HepG2 (cell line): Measurements from ENCODE around the gene PPP4R4. TPM values are rescaled to one million over a fixed set of nuclear protein-coding genes. Genes with fewer than 3 reads are reported as not detected.

Source experiments
- DPF2 ChIP-seq: sonication (generic); formaldehyde crosslinking; IDR thresholded peaks from 2 replicates; pipeline ENCODE4 v1.4.0; 2020; ENCODE audit warnings: mild to moderate bottlenecking, low read depth, missing genetic modification reagents, borderline replicate concordance
- FOXO4 ChIP-seq: sonication (generic); formaldehyde crosslinking; conservative IDR thresholded peaks from 2 replicates; pipeline ENCODE4 v1.8.1; 2023; ENCODE audit warnings: missing genetic modification reagents
- MAZ ChIP-seq, 2 experiments: sonication (generic) in 1 of 2; formaldehyde crosslinking in 1 of 2; IDR thresholded peaks; 2 replicates each; pipeline versions ENCODE4 v1.5.0 to v1.6.1; 2012 to 2020; ENCODE audit warnings: low read depth in 2 of 2, mild to moderate bottlenecking in 2 of 2, borderline replicate concordance in 1 of 2, improper control_type of control experiment in 1 of 2, low read length in 1 of 2, missing genetic modification reagents in 1 of 2, moderate library complexity in 1 of 2
- MYNN ChIP-seq: sonication (generic); formaldehyde crosslinking; IDR thresholded peaks from 2 replicates; pipeline ENCODE4 v1.4.0; 2020; ENCODE audit warnings: mild to moderate bottlenecking, low read depth, missing genetic modification reagents
- RELA ChIP-seq: sonication (generic); formaldehyde crosslinking; IDR thresholded peaks from 2 replicates; pipeline ENCODE4 v1.4.0; 2020; ENCODE audit warnings: missing genetic modification reagents
- RNF219 ChIP-seq: sonication (generic); formaldehyde crosslinking; IDR thresholded peaks from 2 replicates; pipeline ENCODE4 v1.5.0; 2020; ENCODE audit warnings: mild to moderate bottlenecking, missing genetic modification reagents
- SALL1 ChIP-seq: sonication (generic); formaldehyde crosslinking; IDR thresholded peaks from 2 replicates; pipeline ENCODE4 v1.8.0; 2022; ENCODE audit warnings: mild to moderate bottlenecking, missing genetic modification reagents
- SP2 ChIP-seq: sonication (generic); formaldehyde crosslinking; IDR thresholded peaks from 2 replicates; pipeline ENCODE4 v1.5.1; 2020; ENCODE audit warnings: mild to moderate bottlenecking, missing genetic modification reagents
- TEF ChIP-seq: sonication (generic); formaldehyde crosslinking; IDR thresholded peaks from 2 replicates; pipeline ENCODE4 v1.5.0; 2020; ENCODE audit warnings: missing genetic modification reagents
- YEATS4 ChIP-seq: sonication (generic); formaldehyde crosslinking; IDR thresholded peaks from 2 replicates; pipeline ENCODE4 v1.4.0; 2020; ENCODE audit warnings: missing genetic modification reagents, borderline replicate concordance
- ZFAT ChIP-seq: sonication (generic); formaldehyde crosslinking; conservative IDR thresholded peaks from 2 replicates; pipeline ENCODE4 v1.8.1; 2023; ENCODE audit warnings: missing genetic modification reagents, inconsistent platforms
- ZNF253 ChIP-seq: sonication (generic); formaldehyde crosslinking; IDR thresholded peaks from 2 replicates; pipeline ENCODE4 v1.8.0; 2022; ENCODE audit warnings: mild to moderate bottlenecking, missing genetic modification reagents, borderline replicate concordance
- ZNF576 ChIP-seq: sonication (generic); formaldehyde crosslinking; IDR thresholded peaks from 2 replicates; pipeline ENCODE4 v1.4.0; 2020; ENCODE audit warnings: mild to moderate bottlenecking, missing genetic modification reagents
- ZNF589 ChIP-seq: sonication (generic); formaldehyde crosslinking; conservative IDR thresholded peaks from 2 replicates; pipeline ENCODE4 v1.8.0; 2022; ENCODE audit warnings: mild to moderate bottlenecking, moderate library complexity, missing genetic modification reagents
- ZNF792 ChIP-seq: IDR thresholded peaks from 2 replicates; pipeline ENCODE4 v1.6.1; 2016
- ZSCAN21 ChIP-seq: sonication (generic); formaldehyde crosslinking; IDR thresholded peaks from 2 replicates; pipeline ENCODE4 v1.8.0; 2022; ENCODE audit warnings: mild to moderate bottlenecking, missing genetic modification reagents, moderate library complexity, borderline replicate concordance
- polyA plus RNA-seq, 8 experiments: library from polyadenylated mRNA; depleted of rRNA in 3 of 8; stranded (reverse) in 7 of 8; unstranded in 1 of 8; fragments of >200 nt; fragmentation: Illumina TruSeq in 4 of 8; extraction: Trizol in 4 of 8; gene quantifications; 2 replicates each; pipeline versions ENCODE4 v1.2.1 to v1.2.3, GENCODE V29; 2011 to 2016; ENCODE audit warnings: low read depth in 4 of 8, missing spikeins in 1 of 8, mixed read lengths in 1 of 8; ENCODE audit not compliant: insufficient read depth in 1 of 8
- total RNA-seq, 5 experiments: library from RNA; depleted of rRNA; stranded (reverse); fragments of >200 nt; fragmentation: Illumina TruSeq; extraction: Trizol; gene quantifications; 2 replicates each; pipeline ENCODE4 v1.2.3, GENCODE V29; 2016; ENCODE audit warnings: low read depth in 1 of 5
- TF ChIP-seq, protein P1 (sequence below): sonication (generic); formaldehyde crosslinking; IDR thresholded peaks from 2 replicates; pipeline ENCODE4 v1.5.0; 2020; ENCODE audit warnings: missing genetic modification reagents
- TF ChIP-seq, protein P2 (sequence below): sonication (generic); formaldehyde crosslinking; IDR thresholded peaks from 2 replicates; pipeline ENCODE4 v1.5.0; 2020; ENCODE audit warnings: missing genetic modification reagents
- TF ChIP-seq, protein P3 (sequence below): sonication (generic); formaldehyde crosslinking; IDR thresholded peaks from 2 replicates; pipeline ENCODE4 v1.9.0; 2021; ENCODE audit warnings: missing genetic modification reagents, mild to moderate bottlenecking, borderline replicate concordance

PPP4R4 gene
- total and polyA plus RNA-seq, 2 of the 13 experiments (the other 11 are each of a cell fraction or from before 2014, with no cell fraction given), result 9.5 to 19.8 TPM

DNA sequence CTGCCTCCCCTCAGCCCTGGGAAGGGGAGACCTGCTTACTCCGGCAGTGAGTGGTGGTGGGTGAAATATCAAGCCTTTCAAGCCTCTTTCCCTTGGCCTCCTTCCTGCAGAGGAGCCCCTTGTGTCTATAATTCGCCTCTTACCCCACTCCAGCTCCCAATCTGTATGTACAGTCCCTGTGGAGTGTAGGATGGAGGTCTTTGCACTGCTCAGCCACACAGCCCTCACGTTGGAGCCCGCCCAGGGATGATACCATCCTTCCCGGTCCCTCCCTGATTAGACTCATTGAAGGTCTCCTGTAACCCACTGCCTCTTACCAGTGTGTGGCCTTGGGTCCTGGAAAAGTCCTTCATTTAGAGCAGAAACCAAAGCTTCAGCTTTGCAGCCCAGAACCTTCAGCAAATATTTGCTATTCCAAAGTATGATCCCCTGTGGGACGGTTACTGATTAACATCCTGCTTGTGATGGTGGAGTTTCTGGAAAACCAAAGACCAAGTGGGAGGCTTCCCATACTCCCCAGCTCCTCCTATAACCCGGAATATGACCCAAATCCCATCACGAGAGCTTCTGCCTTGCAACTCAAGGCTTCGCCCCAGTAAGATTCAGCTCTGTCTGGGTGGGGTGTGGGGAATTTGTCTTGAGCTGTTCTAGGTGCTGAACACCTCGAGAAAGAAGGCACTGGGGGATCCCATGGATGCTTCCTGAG, 118.9 kb downstream of the PPP4R4 start, which contains the start of gene SERPINA10 (continued):
- TF ChIP-seq MYNN (no peak), ZNF792 (CRISPR knock-in tag) (peak; percentile 93), YEATS4 (CRISPR knock-in tag) (0 out of 2 replicates have a peak, but pooled peaks have one; percentile 18), ZFAT (no peak), TEF (CRISPR knock-in tag) (0 out of 2 replicates have a peak, but pooled peaks have one; percentile 59), MAZ (IDR thresholded peaks at IDR 0.05; ENCODE audit: borderline replicate concordance, low read depth, low read length) (no peak), MAZ (CRISPR knock-in tag; IDR thresholded peaks at IDR 0.05; ENCODE audit: low read depth) (no peak; the same call in 1 of the 2 replicates), ZNF576 (CRISPR knock-in tag) (no peak), FOXO4 (0 out of 2 replicates have a peak, but pooled peaks have one; percentile 86), RNF219 (no peak), SALL1 (peak; percentile 78), DPF2 (CRISPR knock-in tag) (peak; percentile 73), ZSCAN21 (CRISPR knock-in tag) (no peak; the same call in 1 of the 2 replicates), SP2 (CRISPR knock-in tag) (no peak; the same call in 1 of the 2 replicates), ZNF589 (CRISPR knock-in tag) (no peak), ZNF253 (CRISPR knock-in tag) (no peak), RELA (CRISPR knock-in tag) (no peak)
- TF ChIP-seq, protein P1, sequence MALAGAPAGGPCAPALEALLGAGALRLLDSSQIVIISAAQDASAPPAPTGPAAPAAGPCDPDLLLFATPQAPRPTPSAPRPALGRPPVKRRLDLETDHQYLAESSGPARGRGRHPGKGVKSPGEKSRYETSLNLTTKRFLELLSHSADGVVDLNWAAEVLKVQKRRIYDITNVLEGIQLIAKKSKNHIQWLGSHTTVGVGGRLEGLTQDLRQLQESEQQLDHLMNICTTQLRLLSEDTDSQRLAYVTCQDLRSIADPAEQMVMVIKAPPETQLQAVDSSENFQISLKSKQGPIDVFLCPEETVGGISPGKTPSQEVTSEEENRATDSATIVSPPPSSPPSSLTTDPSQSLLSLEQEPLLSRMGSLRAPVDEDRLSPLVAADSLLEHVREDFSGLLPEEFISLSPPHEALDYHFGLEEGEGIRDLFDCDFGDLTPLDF (CRISPR knock-in tag), result peak; percentile 62; the same call in 1 of the 2 replicates
- TF ChIP-seq, protein P2, sequence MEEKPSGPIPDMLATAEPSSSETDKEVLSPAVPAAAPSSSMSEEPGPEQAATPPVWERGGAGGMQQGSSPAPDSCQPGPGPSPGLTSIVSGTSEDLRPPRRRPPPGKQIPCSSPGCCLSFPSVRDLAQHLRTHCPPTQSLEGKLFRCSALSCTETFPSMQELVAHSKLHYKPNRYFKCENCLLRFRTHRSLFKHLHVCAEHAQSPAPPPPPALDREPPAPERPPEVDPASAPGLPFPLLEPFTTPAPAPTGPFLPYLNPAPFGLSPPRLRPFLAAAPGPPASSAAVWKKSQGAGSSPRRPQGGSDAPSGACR, result 0 out of 2 replicates have a peak, but pooled peaks have one; percentile 32
- TF ChIP-seq, protein P3, sequence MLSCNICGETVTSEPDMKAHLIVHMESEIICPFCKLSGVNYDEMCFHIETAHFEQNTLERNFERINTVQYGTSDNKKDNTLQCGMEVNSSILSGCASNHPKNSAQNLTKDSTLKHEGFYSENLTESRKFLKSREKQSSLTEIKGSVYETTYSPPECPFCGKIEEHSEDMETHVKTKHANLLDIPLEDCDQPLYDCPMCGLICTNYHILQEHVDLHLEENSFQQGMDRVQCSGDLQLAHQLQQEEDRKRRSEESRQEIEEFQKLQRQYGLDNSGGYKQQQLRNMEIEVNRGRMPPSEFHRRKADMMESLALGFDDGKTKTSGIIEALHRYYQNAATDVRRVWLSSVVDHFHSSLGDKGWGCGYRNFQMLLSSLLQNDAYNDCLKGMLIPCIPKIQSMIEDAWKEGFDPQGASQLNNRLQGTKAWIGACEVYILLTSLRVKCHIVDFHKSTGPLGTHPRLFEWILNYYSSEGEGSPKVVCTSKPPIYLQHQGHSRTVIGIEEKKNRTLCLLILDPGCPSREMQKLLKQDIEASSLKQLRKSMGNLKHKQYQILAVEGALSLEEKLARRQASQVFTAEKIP, result no peak
